ENCODE results near the gene OR52W1.

Gene OR52W1, protein sequence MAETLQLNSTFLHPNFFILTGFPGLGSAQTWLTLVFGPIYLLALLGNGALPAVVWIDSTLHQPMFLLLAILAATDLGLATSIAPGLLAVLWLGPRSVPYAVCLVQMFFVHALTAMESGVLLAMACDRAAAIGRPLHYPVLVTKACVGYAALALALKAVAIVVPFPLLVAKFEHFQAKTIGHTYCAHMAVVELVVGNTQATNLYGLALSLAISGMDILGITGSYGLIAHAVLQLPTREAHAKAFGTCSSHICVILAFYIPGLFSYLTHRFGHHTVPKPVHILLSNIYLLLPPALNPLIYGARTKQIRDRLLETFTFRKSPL

DNA sequence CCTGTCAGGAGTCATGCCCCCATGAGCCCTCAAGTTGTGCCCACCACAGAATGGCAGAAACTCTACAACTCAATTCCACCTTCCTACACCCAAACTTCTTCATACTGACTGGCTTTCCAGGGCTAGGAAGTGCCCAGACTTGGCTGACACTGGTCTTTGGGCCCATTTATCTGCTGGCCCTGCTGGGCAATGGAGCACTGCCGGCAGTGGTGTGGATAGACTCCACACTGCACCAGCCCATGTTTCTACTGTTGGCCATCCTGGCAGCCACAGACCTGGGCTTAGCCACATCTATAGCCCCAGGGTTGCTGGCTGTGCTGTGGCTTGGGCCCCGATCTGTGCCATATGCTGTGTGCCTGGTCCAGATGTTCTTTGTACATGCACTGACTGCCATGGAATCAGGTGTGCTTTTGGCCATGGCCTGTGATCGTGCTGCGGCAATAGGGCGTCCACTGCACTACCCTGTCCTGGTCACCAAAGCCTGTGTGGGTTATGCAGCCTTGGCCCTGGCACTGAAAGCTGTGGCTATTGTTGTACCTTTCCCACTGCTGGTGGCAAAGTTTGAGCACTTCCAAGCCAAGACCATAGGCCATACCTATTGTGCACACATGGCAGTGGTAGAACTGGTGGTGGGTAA lies at the start of gene OR52W1:
Gene OR52W1, plus strand, starts transcription at position 51 of the 637 bp plus-strand sequence. Its CDS starts 0 bp downstream, at position 51.
- DNase-seq = no peak

GRCh38 chr11:6151117-6151516 lies 47.9 kb upstream of the OR52W1 start:
- DNase-seq = no peak

DNA sequence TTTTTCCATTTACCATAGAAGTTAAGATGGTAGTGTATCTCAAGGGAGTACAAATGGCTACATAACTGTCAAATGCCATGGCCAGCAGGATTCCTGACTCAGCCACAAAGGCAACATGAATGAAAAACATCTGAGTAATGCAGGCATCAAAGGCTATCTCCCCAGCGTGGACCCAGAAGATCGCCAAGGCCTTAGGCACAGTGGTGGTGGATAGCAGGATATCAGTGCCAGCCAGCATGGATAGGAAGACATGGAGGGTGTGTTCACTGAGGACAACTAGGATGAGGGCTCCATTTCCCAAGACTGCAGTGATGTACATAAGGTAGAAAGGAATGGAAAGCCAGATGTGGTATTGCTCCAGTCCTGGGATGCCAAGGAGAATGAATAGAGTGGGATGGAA lies 46.9 kb upstream of the OR52W1 start:
- no peak for DNase-seq

GRCh38 chr11:6156628-6157359 lies 42.2 kb upstream of the OR52W1 start:
- DNase-seq = no peak

- no peak for DNase-seq
Observed at GRCh38 chr11:6170226-6170625, 28.8 kb upstream of the OR52W1 start, which contains the start of gene OR52B2. OR52B2 (minus strand) TSS chr11:6170326; CDS start chr11:6170326, 0 bp downstream.

- DNase-seq = no peak
Observed at GRCh38 chr11:6175440-6175839, 23.6 kb upstream of the OR52W1 start.

DNA sequence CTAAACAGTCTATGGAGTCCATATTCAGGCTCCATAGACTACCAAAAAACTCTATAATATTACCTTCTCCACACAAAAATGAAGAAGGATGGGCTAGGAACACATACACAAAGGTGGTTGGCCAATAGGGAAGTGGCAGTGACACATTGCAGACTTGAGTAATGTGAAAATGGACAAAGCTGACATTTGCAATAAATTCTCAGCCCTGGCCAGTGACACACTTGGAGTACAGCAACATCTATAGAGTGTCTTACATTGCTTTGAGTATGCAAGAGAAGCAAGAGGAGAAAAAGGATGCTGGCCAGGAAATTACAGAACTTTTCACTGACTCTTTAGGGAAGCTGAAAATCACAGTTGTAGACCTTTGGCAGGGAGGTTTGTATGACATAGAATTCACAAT lies 7.3 kb upstream of the OR52W1 start:
- no peak for DNase-seq

GRCh38 chr11:6194065-6194581 lies 4.9 kb upstream of the OR52W1 start:
- no peak for DNase-seq

- no peak for DNase-seq
Observed at GRCh38 chr11:6196396-6196795, 2.6 kb upstream of the OR52W1 start.

- DNase-seq = peak; percentile 7
Observed at GRCh38 chr11:6197466-6198200, 1.4 kb upstream of the OR52W1 start.

DNA sequence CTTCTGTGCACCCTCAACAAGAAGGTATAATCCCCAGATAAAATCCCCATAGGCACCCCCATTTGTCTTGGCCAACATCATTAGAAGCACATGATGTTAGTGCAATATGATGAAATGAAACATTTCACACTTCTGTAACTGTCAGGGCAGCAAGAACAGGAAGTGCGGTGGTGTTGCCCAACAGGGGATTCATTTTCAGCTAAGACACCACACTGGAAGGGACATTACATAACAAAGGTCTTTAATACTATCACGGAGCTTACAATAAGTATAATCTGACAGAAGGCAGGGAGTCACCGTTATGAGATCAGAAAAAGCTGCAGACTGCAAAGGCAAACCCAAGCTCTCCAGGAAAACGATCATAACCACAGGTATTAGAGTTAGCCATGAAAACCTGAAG lies 2.0 kb downstream of the OR52W1 start:
- peak; percentile 7 for DNase-seq

- peak; percentile 49 for DNase-seq
Observed at GRCh38 chr11:6201481-6201880, 2.5 kb downstream of the OR52W1 start.

- peak; percentile 41 for DNase-seq
Observed at GRCh38 chr11:6202041-6202440, 3.0 kb downstream of the OR52W1 start.

GRCh38 chr11:6203327-6203726 lies 4.3 kb downstream of the OR52W1 start:
- no peak for DNase-seq

GRCh38 chr11:6204706-6205105 lies 5.7 kb downstream of the OR52W1 start:
- peak; percentile 6 for DNase-seq

- DNase-seq = no peak
Observed at GRCh38 chr11:6205366-6205765, 6.3 kb downstream of the OR52W1 start, which contains the start of gene C11orf42. C11orf42 (plus strand) TSS chr11:6205557; CDS start chr11:6205616, 59 bp downstream.

GRCh38 chr11:6206456-6207180 lies 7.6 kb downstream of the OR52W1 start:
- no peak for DNase-seq

DNA sequence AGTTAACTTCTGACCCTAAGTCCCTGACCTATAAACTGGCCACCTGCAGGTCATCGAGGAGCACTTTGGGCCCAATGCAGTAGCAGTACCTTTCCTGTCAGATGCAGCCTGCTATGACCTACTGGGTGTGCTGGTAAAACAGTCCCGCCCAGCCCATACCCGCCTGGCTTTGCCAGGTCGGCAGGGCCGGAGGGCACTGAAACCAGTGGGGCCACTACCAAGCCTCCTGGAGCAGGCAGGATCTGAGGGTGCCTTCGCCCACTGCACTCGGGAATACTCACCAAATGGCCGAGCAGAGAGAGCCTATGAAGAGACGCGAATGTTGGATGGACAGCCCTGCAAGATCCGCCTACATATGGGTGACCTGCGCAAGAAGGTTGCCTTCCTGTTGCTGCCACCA lies 10.8 kb downstream of the OR52W1 start:
- DNase-seq = no peak

DNA sequence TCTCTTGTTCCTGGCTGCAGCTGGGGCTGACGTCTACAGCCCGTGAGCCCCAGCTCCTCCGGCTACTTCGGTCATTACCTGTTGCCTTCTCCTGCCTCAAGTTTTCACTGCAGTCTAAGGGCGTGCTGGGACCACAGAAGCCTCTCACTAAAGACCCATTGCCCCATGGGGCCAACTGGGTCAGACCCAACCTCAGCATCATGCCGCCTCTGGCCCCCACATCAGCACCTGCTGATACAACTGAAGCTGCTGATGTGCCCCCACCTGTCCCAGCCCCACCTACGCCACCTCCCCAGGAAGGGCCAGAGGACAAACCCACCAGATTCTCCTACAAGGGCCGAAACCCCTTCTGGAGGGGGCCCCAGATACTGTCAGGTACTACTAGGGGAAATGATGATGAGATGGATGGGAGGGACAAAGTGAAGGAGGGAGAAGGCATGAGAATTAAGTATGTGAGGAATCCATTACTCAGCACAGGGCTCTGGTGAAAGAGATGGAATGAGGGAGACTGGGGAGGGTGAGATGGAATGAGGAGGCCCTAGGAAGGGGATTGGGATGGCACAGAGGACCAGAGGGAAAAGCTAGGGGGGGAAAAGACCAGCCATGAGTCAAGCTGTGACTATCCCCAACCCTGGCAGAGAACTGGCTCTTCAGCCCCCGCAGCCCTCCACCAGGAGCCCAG lies 11.4 kb downstream of the OR52W1 start:
- peak; percentile 59 for DNase-seq

DNA sequence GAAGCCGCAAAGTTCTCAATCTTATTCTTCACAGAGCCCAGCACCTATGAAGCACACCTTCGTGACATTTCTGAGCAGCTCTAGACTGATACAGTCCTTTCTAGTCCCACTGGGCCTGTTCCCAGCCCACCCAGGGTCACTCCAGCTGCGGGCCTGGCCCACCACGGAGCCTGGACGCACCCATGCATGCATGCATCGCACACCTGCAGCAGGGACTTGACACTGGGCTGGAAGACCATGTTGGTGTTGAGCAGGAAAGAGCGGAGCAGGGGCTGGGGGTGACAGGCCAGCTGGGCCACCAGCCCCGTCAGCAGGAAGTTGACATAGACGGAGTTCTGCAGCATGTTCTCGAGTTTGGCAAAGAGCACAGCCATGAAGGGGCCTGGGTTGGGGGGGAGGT lies 15.5 kb downstream of the OR52W1 start:
- DNase-seq = no peak

GRCh38 chr11:6216501-6216900 lies 17.5 kb downstream of the OR52W1 start:
- no peak for DNase-seq

Measured in fibroblast of skin of right biceps (primary cell).